NT2/D1 (cell line): Measurements from ENCODE around the gene CGNL1.
A peak's percentile ranks its signal among the peaks of the same experiment; 100 is the strongest.

ENCODE experiments used
- DNase-seq: peaks from one replicate; pipeline ENCODE4 v3.0.0-alpha.2; 2011; ENCODE audit warnings: low read depth, low spot score
- H3K27me3 ChIP-seq: 2 replicates; pipeline ENCODE4 v1.6.0; 2011; ENCODE audit warnings: mild to moderate bottlenecking; ENCODE audit not compliant: insufficient read length, insufficient read depth
- H3K36me3 ChIP-seq: 2 replicates; pipeline ENCODE4 v1.6.1; 2011; ENCODE audit warnings: mild to moderate bottlenecking, low read length, mixed read lengths; ENCODE audit not compliant: insufficient read depth, insufficient read length
- H3K4me1 ChIP-seq: 2 replicates; pipeline ENCODE4 v1.5.1; 2011; ENCODE audit not compliant: insufficient read depth, insufficient read length
- H3K4me3 ChIP-seq: 2 replicates; pipeline ENCODE4 v1.5.1; 2011; ENCODE audit warnings: low read depth; ENCODE audit not compliant: insufficient read length
- H3K9ac ChIP-seq: 2 replicates; pipeline ENCODE4 v1.6.0; 2011; ENCODE audit warnings: low read depth; ENCODE audit not compliant: insufficient read length
- H3K9me3 ChIP-seq: 2 replicates; pipeline ENCODE4 v1.5.1; 2011; ENCODE audit warnings: mild to moderate bottlenecking, low read length; ENCODE audit not compliant: insufficient read depth
- SUZ12 ChIP-seq: IDR thresholded peaks from 2 replicates; pipeline ENCODE4 v1.6.1; 2011; ENCODE audit not compliant: insufficient read length, insufficient read depth; ENCODE audit errors: extremely low read depth
- YY1 ChIP-seq: IDR thresholded peaks from 2 replicates; pipeline ENCODE4 v1.6.1; 2011; ENCODE audit not compliant: insufficient read length, insufficient read depth
- ZNF274 ChIP-seq: IDR thresholded peaks from 2 replicates; pipeline ENCODE4 v1.6.1; 2011; ENCODE audit warnings: mild to moderate bottlenecking, low read depth, low read length

The CGNL1 gene

DNA sequence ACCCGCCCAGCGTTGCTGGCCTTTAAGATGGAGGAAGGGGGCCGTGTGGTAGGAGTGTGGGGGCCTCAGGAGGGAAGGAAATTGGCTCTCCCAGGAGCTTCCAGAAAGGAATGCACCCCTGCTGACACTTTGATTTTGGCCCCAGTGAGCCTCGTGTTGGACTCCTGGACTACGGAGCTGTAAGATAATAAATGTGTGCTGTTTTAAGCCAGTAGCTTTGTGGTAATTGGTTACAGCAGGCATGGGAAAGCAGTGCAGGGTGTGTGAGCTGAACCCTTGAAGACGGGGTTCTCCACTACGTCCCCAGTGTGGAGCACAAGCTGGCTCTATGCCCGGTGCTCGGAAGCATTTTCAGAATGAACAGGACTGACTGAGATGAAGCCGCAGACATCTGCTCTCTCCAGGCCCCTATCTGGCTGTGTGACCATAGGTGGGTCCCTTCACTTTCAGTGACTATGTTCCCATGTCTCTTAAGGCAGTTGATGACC, 22.9 kb upstream of the CGNL1 start:
- no peak overlapping the region for H3K4me3 ChIP-seq
- H3K36me3 ChIP-seq, result no peaks in the 10 kb centered on the region
- no peak overlapping the region for H3K9ac ChIP-seq
- no peaks in the 10 kb centered on the region for H3K27me3 ChIP-seq
- DNase-seq, result no peak
- no peaks in the 10 kb centered on the region for H3K9me3 ChIP-seq
- no peak for TF ChIP-seq YY1
- TF ChIP-seq ZNF274, result no peak
- no peak for TF ChIP-seq SUZ12
- H3K4me1 ChIP-seq, result peaks cover 5% of the 10 kb centered on the region

DNA sequence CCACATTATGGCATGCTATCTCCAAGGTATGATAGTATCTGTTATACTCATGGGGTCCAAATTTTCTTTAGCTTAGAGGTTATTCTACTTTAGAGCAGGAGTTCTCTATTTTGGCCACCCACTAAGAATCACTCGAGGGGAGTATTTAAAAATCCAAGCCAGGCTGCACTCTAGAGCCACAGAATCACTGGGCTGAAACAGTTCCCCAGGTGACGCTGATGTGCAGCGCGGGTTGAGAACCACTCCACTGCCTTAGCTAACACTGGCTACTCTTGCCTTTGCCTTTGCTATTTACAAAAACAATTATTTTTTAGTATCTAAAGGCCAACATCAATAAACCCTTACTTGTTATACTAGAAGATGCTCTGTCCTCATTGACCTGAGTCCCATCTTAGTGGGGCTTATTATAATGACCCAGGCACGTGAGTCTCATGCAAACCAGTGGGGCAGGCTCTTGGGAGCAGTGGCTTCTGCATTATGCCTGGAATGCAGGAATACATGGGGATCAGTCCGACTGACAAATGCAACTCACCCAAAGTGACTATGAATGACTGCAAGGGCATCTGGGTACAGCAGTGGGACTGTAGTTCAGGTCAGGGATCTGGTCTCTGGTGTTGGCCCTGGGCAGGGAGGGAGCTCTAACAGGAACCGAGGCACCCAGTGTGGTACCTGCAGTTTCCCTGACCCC, 21.7 kb upstream of the CGNL1 start:
- DNase-seq, result no peak
- TF ChIP-seq ZNF274, result no peak
- no peak for TF ChIP-seq SUZ12
- TF ChIP-seq YY1, result no peak
- Histone ChIP-seq H3K9me3 (no peaks in the 10 kb centered on the region), H3K27me3 (no peaks in the 10 kb centered on the region), H3K4me1 (peaks cover 5% of the 10 kb centered on the region), H3K4me3 (no peak overlapping the region), H3K9ac (no peak overlapping the region), H3K36me3 (no peaks in the 10 kb centered on the region)

DNA sequence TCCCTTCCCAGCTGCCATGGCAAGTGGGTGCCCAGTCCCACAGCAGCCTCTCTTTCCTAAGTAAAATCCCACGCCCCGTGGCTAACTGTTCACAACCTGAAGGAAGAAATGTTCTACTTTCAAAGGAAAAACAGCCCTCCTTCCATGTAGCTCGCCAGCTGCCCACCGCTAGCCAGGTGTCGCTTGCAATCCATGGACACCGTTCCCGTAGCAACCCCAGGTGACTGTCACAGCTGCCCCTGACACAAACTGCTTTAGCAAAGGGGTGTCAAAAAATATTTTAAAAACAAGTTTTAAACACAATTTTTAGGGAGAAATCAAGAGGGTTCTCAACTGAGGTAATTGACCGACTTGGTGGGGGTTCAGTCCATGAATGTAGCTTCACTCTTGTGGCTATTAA, 21.0 kb upstream of the CGNL1 start:
- no peak for DNase-seq
- no peaks in the 10 kb centered on the region for H3K36me3 ChIP-seq
- H3K4me1 ChIP-seq, result peaks cover 5% of the 10 kb centered on the region
- no peak overlapping the region for H3K9ac ChIP-seq
- H3K4me3 ChIP-seq, result no peak overlapping the region
- TF ChIP-seq YY1 (no peak), ZNF274 (no peak), SUZ12 (no peak)
- H3K9me3 ChIP-seq, result no peaks in the 10 kb centered on the region
- H3K27me3 ChIP-seq, result no peaks in the 10 kb centered on the region

DNA sequence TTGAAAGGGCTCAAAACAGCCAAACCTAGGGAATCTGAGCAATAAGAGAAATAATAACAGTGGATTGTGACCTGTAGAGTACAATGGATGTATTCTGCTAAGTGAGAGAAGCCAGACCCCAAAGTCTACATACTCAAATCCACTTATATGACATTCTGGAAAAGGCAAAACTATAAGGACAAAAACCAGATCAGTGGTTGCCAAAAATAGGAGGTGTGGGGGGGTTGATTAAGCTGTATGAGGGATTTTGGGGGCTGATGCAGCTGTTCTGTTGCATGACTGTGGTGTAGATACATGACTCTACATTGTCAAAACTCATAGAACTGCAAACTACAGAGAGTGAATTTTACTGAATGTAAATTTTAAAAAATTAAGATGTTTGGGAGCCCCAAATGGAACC, 20.1 kb upstream of the CGNL1 start:
- no peak overlapping the region for H3K4me3 ChIP-seq
- TF ChIP-seq ZNF274, result no peak
- TF ChIP-seq SUZ12, result no peak
- no peak for TF ChIP-seq YY1
- H3K9ac ChIP-seq, result no peak overlapping the region

DNA sequence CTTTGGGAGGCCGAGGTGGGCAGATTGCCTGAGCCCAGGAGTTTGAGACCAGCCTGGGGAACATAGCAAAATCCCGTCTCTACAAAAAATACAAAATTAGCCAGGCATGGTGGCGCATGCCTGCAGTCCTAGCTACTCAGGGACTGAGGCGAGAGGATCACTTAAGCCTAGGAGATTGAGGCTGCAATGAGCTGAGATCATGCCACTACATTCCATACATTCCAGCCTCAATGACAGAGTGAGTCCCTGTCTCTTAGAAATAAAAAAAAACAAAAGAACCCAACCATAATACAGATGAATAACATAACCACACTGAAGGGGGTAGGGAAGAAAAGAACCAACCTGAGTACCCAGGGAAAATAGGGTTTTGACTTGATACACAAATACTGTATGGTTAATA, 19.7 kb upstream of the CGNL1 start:
- H3K9me3 ChIP-seq, result no peaks in the 10 kb centered on the region
- peaks cover 5% of the 10 kb centered on the region for H3K4me1 ChIP-seq
- no peak overlapping the region for H3K4me3 ChIP-seq
- peak; percentile 82 for DNase-seq
- H3K36me3 ChIP-seq, result no peaks in the 10 kb centered on the region
- TF ChIP-seq YY1, result no peak
- no peak for TF ChIP-seq SUZ12
- TF ChIP-seq ZNF274, result no peak
- H3K9ac ChIP-seq, result no peak overlapping the region
- H3K27me3 ChIP-seq, result no peaks in the 10 kb centered on the region

More for the DNA sequence above, 20.1 kb upstream of the CGNL1 start:
- Histone ChIP-seq H3K4me1 (peaks cover 5% of the 10 kb centered on the region), H3K36me3 (no peaks in the 10 kb centered on the region), H3K9me3 (no peaks in the 10 kb centered on the region), H3K27me3 (no peaks in the 10 kb centered on the region)
- DNase-seq, result no peak

DNA sequence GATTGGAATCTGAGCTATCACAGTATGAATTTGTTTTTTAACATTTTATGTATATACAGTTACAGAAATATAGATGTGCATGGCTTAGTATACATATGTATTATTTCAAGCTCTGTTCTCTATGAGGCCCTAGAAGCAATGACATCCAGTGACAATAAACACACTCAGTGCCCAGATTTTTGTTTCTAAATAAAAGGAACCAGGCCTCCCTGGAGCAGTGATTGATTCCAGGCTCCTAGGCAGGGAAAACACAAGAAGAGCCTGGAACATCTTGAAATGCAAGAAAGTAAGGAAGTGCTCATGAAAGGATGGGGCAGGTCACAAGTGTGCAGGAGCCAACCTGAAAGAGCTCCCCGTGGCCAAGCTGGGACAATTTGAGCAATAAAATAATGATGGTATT, 18.5 kb upstream of the CGNL1 start:
- TF ChIP-seq ZNF274, result no peak
- TF ChIP-seq YY1, result no peak
- TF ChIP-seq SUZ12, result no peak
- H3K9ac ChIP-seq, result no peak overlapping the region
- H3K36me3 ChIP-seq, result no peaks in the 10 kb centered on the region
- H3K4me3 ChIP-seq, result no peak overlapping the region
- no peak for DNase-seq
- H3K4me1 ChIP-seq, result peaks cover 5% of the 10 kb centered on the region
- H3K9me3 ChIP-seq, result no peaks in the 10 kb centered on the region
- no peaks in the 10 kb centered on the region for H3K27me3 ChIP-seq

DNA sequence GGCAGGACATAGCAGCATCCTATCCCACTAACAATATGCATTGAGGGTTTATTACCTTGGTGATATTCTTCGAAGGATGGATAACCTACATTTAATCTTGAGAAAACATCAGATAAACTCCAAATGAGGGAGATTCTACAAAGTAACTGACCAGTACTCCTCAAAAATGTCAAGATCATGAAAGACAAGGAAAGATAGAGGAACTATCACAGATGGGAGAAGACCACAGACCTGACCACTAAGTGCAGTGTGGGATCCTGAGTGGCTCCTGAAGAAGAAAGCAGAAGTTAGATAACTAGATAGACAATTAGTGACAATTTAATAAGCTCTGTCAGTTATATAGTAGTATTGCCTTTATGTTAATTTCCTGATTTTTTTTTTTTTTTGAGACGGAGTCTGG, 17.7 kb upstream of the CGNL1 start:
- Histone ChIP-seq H3K9me3 (no peaks in the 10 kb centered on the region), H3K27me3 (no peaks in the 10 kb centered on the region), H3K4me3 (no peak overlapping the region), H3K4me1 (peaks cover 5% of the 10 kb centered on the region), H3K9ac (no peak overlapping the region), H3K36me3 (no peaks in the 10 kb centered on the region)
- TF ChIP-seq ZNF274 (no peak), SUZ12 (no peak), YY1 (no peak)
- no peak for DNase-seq

DNA sequence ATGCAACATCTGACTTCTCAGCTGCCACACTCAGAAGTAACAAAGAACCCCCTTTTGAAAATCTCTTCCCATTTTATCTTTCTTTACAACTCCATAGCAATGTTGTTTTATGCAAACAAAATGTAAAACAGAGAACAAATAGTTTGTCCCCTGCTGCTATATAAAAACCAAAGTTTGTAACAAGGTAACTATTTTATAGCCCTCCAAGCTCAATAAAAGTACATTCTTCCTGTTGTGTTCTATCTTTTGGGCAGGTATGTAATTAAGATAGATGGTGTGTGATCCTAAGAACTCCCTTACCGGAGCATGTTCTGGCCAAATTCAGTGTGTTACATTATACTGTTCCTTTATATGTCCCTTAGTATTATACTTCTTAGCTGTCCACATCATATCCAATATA, 12.6 kb upstream of the CGNL1 start:
- DNase-seq, result no peak
- H3K4me3 ChIP-seq, result no peak overlapping the region
- H3K9me3 ChIP-seq, result no peaks in the 10 kb centered on the region
- H3K27me3 ChIP-seq, result no peaks in the 10 kb centered on the region
- H3K36me3 ChIP-seq, result no peaks in the 10 kb centered on the region
- H3K4me1 ChIP-seq, result peaks cover 2% of the 10 kb centered on the region
- no peak for TF ChIP-seq SUZ12
- no peak for TF ChIP-seq ZNF274
- no peak overlapping the region for H3K9ac ChIP-seq
